A549 (cell line): Measurements from ENCODE around the gene SHF.

ENCODE experiments used
- MAFK ChIP-seq: fragments of 450-650 bp; IDR thresholded peaks from 2 replicates; pipeline ENCODE4 v1.6.1; 2014; ENCODE audit not compliant: partially characterized antibody
- TF ChIP-seq, protein P1 (sequence below): fragments of >200 bp; sonication (Bioruptor Twin); formaldehyde crosslinking; IDR thresholded peaks from 3 replicates; pipeline ENCODE4 v1.5.1; 2016

DNA sequence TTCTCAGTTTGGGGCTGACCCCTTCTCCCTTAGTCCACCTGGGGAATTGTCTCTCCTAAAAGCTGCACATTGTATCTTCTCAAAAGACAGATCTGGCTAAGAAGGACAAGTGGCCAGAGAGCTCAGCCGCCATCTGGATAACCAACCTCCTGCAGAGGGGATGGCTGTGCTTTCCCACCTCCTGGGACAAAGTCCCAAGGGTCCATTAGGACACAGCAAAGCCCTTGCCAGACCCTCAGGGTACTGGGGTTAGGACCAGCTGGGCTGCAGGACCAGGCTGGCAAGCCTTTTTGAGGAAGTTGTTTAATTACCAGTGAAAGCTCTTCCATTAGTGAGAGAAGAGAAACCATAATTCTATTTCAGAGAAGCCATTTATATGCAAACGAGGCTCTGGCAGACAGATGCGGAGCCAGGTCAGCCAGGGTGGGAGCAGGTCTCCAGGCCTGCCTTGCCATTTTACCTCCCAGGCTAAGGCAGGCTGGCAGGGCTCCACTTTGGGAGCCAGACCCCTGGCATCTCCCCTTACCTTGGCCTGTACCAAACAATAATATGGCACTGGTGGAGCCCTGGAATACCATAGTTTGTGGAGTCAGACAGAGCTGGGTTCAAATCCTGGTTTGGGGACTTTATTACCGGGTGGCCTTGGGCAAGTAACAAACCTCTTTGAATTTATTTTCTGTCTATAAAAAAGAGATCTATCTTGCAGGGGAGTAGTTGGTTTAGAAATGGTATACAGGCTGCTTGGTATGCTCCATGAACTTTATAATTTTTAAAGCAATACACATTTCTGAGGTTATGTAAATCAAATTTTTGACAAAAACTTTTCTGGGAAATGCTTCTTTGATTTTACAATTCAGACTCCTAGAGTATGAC, 17.9 kb downstream of the SHF start:
- TF ChIP-seq MAFK, result no peak
- TF ChIP-seq, protein P1, sequence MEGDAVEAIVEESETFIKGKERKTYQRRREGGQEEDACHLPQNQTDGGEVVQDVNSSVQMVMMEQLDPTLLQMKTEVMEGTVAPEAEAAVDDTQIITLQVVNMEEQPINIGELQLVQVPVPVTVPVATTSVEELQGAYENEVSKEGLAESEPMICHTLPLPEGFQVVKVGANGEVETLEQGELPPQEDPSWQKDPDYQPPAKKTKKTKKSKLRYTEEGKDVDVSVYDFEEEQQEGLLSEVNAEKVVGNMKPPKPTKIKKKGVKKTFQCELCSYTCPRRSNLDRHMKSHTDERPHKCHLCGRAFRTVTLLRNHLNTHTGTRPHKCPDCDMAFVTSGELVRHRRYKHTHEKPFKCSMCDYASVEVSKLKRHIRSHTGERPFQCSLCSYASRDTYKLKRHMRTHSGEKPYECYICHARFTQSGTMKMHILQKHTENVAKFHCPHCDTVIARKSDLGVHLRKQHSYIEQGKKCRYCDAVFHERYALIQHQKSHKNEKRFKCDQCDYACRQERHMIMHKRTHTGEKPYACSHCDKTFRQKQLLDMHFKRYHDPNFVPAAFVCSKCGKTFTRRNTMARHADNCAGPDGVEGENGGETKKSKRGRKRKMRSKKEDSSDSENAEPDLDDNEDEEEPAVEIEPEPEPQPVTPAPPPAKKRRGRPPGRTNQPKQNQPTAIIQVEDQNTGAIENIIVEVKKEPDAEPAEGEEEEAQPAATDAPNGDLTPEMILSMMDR, result no peak
